SHP77 (cell line): Measurements from ENCODE around the gene MAPKAPK3.
A peak's percentile ranks its signal among the peaks of the same experiment; 100 is the strongest.

Experiments
- DNase-seq, 2 experiments: peaks; one replicate each; lab custom pipeline; 2025; lab: John Stamatoyannopoulos, UW

MAPKAPK3 gene

DNA sequence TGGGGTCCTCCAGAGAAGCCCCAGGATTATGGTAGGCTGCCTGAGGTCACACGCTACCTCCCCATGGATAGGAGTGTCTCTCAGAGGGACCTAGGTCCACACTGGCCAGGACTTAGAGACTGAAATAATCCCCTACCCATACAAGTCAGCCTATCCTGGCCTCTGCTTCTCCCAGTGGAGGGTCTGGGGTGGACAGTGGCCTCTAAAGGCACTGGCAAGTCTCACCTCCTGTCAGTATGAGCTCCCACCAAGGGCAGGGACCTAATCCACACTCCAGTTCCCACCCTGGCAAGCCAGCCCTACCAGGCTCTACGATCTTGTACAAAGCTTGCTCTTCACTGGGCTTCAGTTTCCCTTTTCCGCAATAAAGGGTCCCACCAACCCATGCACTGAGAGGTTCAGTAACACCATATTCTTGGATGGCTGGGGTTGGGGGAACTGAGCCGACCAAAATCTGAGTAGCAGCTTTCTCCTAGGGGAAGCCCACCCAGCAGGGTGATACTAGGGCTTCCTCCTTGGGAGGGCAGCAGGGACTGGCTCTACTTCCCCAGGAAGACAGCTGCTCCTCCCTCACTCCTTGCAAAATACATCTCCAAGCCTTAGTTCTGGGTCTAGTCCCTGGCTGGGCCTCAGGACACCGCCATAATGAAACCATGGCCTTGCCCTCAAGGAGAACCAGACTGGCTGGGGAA lies 7.7 kb upstream of the MAPKAPK3 start:
- no peak for DNase-seq

DNA sequence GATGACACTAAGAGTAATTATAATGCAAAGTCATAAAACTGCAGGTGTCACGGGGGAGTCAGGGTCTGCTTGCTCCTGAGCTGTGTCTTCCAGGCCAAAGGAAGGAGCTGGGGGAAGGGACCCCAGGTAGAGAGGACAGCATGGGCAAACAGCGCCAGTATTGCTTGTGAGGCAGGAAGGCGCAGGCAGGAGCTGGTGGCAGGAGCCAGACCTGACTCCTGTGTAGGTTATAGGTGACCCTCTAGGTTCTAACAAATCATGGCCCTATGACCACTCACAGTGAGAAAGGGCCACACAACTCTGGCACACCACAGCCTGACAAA lies 7.2 kb upstream of the MAPKAPK3 start:
- no peak for DNase-seq

DNA sequence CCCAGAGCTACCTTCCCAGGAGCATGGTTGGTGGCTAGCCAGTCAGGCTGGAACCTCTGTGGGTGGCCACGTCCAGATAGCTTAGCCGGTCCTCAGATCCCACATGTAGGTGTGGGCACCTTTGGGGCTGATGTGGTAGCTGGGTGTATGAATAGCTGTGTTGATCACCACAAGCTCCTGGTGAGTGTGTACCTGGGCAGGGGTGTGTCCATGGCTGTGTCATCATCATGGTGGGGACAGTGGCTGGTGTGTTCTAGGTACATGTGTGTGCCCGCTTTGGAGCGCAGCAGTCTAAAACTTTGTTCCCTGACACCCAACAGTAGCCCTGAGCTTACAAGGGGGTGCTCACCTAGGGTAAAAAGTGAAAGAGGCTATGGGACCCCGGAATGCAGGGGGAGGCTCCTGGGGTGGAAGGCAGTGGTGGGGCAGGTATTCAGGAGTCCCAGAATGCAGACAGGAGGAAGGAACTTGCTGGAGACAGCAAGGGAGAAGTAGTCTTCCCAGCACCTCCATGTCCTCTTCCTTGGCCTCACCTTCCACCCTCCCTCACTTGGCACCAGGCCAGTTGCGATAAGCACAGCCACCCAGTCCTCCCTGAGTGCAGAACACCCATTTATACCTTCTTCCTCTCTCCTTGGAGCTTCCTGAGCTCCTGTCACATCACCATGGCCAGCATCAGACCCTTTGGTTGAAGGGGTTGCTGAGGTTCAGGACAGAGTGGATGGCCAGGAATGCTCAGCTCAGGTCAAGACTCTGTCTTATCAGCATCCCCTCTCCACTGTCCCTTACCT lies 6.6 kb upstream of the MAPKAPK3 start:
- no peak for DNase-seq

DNA sequence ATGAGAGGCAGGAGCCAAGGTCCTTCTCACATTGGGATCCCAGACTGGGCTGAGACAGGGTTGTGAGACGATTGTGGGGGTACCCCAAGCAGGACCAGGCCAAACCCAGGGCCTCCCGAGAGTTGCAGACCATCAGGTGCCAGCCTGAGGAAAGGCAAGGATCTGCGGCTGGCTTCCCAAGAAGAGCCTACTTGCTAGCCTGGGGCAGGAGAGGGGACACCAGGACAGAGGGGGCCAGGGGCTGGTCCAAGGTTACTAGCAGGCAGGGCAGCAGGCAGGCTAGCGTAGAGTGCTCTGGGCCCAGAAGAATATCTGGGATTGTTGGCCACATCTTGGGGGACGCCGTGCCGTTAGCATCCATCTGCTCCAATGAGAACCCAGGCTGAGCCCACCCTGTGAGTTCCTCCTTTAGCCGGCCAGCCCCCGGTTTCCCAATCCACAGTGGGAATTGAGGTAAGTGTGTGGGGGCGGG lies 5.9 kb upstream of the MAPKAPK3 start:
- no peak for DNase-seq

DNA sequence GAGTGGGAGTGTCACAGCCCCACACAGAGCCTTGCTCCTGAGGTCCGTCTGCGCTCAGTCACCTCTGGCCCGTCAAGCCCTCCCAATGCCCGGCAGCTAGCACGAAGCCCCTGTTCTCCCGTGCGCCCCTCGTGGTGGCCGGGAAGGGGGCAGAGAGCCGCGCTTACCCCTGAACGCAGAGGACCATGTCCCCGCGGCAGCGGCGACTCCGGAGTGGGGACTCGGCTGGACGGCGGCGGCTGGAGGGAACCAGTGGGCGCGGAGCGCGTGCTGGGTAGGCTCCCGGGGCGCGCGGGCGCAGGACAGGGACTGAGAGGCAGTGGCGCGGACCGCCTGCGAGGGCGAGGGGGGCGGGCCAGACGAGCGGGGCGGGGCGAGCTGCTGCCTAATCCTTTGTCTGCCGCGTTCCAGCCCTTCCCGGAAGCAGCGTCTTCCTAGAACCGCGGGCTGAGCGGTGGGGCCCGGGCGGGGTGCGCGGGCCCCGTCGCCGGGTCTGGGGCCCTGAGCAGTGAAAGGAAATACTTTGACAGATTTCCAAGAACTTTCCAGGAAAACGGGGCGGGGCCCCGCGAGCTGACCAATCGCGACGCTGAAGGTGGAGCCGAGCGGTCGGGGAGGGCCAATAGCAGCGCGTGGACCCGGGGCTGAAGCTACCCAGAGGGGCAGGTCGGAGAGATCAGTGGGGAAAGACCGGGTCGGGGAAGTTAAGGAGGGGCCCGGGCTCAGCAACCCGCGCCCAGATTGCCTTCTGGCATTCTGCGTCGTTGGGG lies 5.3 kb upstream of the MAPKAPK3 start, which contains the start of gene CISH:
Gene CISH, minus strand, starts transcription at position 311 of the 770 bp plus-strand sequence. Its CDS starts 124 bp downstream, at position 187.
- peak; percentile 86 to 89 for DNase-seq

DNA sequence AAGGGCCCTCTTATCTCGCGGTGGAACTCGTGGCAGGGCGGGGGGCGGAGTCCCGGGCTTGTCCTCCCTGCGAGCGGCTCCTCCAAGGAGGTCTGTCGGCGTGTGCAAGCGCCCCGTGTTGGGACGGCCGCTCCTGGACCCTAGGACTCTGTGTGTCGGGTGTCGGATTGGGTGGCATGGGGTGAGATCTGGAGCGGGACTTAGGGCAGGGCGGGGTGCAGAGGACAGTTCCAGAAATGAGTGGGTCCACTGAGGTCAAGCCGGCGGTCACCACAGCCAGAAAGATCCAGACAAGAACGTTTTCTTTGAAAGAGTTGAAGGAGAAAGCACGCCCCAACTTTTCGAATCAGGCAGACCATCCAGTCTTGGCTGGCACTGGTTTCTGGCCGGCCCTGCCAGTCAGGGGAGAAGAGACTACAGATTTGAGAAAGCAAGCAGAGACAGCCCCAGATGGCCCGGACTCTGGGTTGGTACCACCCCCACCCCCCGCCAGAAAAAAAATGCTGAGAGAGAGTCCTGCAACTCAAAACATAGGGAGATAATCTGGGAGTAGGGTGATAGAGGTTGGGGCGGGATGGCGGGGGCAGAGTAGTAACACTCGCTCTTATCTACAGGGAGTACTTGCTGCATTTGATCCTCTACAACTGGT lies 4.6 kb upstream of the MAPKAPK3 start:
- no peak for DNase-seq

DNA sequence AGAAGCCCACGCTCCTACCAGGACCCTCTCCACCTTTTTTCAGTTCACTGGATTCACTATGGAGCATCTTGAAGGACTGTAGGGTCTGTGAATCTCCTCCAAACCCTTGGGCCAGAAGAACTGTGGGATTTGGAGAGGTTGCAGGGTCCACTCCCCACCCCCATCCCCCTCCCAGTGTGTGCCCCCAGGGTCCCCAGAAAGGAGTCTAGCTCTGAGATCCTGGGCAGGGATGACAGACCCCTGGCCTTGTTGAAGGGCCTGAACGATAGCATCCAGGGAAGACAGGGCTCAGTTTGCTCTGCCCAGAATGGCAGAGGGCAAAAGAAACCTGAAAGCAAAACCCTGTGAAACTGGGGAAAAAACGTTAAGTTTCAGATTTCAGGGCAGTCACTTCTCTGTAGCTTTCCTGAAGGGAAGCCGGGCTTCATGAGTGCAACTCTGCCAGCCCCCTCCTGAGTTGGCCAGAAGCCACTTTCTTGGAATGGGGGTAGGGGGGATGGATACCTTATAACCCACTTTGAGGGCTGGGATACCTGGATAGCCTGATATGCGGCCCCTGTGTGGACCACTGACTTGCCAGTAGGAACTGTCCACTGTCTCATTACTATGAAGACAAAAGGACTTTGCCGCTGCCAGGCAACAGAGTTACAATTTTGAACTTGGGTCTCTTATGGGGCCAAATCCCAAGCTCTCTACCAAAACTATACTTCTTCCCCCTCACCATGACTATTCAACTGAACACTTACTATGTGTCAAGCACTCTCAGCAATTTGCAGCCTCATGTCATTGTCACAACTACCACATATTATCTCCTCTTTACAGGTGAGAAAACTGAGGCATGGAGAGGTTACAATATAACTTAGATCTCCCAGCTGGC lies 3.7 kb upstream of the MAPKAPK3 start:
- DNase-seq, result no peak

DNA sequence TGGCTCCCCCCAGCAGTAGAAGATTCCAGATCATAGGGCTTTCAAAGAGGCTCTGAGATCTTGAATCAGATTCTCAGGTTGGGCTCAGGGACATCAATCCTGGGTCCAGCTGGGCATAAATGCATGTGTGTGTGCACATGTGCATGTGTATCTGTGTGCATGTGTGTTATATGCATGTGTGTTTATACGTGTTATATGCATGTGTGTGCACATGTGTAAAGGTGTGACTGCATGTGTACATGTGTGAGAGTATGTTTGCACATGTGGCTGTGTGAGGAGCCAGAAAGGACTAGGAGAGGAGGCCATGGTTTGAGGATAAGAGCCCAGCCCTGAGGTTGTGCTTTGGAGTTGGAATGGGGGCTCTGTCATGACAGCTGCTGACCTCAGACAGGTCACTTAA lies 1.8 kb upstream of the MAPKAPK3 start:
- no peak for DNase-seq

DNA sequence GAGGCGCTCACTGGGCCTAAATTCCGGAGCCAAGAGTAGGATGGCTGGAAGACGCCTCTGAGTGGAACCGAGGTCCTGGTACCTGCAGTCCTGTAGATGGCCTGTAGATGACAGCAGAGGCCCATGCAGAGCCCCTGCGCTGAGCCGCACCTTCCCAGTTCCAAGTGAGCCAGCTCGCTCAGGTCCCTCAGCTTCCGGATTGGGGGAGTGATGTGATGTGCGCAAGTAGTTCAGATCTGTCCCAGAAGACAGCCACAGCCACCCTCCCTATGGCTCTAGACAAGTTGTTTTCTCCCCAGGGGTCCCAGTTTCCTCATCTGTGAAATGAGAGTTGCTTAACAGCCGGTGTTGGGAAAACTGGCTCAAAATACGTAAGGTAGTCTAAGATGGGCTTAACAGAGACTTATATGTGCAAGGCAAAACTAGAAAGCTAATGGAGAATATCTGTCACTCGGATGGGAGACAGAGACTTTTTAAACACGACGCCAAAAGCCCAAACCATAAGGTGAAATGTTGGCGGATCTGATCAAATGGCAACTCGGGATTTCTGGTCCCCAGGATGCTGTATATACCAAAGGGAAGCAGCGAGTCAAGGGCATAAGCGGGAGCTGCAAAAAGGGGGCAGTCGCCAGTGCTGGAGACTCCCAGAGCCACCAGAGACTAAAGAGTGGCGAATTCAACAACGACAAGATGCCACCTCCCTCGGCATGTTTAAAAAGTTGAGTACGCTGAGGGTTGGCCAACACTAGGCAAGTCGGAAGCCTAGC lies 765 bp upstream of the MAPKAPK3 start:
- peak; percentile 73 to 81 for DNase-seq

DNA sequence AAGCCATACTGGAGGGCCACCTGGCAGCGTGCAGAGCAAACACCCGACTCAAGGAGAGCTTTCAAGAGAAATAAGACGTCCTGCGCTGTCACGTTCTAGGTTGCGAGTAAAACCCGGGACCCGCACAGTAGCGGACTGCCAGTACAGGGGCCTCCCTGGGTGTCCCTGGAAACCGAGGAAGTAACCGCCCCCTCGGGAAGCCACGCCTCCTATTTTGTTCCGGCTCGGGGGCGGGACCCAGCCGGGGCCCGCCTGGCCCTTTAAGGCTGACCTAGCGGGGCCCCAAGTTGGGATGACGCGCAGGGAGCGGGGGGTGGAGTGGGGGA lies 218 bp upstream of the MAPKAPK3 start:
- peak; percentile 73 to 81 for DNase-seq

DNA sequence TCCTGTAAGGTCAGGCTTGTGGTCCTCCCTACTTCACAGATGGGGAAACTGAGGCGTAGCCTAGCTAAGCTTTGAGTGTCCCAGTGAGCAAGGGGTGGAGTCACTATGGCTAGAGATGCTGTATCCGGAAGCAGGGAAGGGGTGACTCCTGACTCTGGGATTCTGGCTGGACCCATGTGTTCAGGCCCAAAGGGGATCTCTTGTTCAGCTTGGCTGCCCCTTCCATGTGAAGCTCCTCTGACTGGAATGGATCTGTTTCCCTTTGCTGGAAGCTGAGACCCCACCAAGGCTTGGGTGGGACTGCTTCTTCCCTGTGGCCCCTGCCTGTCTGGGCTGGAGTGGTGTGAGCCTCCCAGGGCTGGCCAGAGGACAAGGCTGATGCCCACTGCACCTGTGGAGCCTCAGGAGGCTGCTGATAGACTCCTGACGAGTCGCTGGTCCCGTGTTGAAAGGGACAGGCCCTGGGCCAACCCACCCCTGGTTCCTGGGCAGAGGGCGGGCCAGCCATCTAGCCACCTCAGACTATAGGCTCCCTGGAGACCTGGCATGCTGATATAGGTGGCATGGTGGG lies 1.0 kb downstream of the MAPKAPK3 start:
- no peak for DNase-seq

DNA sequence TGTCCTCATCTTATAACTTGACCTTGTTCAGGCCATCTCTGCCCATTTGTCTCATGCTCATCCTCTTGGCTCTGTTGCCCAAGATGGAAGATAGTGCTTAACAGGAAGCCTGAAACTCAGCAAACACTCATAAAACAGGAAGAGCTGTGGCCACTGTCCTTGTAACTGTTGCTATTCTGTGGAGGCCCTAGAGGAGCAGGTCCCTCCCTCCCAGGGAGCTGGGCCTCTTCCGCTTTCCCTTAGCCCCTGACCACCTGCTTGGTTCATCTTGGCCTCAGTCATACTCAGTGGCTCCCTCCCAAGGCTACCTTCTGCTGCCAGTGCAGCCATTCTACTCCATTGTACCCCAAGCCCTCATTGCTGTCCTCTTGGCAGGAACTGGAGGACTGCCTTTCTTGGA lies 3.5 kb downstream of the MAPKAPK3 start:
- no peak for DNase-seq

DNA sequence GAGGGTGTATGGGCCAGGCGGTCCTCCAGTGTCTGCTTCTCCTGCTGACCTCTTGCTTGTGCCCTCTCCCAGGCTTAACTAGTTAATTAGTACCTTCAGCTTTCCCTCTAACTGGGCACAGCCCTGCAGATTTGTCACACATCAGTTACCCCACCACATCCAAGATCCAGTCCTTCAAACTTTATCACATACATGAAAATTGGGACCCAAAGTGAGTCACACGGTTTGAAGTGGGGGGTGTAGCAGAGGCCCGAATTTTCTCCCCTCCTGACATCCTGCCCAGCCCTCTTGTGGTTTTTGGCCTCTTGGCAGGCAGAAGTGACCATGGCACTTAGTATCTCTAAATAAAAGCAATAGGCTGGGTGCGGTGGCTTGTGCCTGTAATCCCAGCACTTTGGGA lies 3.9 kb downstream of the MAPKAPK3 start:
- DNase-seq, result no peak

DNA sequence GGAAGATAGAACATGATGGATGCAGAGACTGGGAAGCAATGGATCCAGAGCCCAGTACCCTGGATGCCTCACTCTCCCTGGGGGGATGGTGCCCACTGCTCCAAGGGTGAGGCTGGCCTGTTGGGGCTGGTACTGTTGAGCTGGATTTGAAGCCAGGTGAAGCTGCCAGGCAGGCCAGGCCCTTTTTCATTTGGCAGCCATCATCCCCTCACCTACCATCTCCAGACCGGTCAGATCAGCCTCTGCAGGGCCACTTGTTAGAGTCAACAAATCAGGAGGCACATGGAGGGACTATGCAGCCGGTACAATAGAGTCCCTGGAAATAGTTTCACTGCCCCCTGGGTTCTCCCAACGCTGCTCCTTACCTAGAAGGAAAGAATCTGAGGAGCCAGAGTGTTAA lies 5.9 kb downstream of the MAPKAPK3 start:
- DNase-seq, result no peak

DNA sequence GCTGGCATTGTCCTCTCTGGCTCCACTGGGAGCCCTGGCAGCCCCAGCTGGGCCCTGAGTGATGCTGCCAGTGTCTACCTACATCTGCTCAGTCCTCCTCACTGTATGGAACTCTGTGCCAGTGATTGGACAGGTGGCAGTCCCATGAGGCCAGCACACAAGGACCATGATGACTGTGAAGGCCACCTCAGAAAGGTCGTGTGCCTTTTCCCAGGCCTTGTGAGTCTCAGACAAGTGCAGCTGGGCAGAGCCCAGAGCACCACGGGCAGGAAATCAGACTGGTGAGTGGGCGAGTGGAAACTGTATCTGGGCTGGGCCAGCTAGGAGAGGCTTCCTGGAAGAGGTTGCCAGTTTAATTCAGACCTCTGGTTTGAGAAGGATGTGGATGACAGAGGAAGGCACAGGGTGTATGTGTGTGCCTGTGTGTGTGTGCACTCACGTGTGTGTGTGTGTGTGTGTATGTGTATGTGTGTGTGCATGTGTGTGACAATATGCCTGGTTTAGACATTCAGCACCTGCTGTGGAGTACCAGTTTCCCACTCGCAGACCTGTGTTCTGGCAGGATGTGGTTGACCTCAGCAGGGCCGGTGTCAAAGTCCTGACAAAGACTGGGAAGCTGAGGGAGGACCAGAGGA lies 7.0 kb downstream of the MAPKAPK3 start:
- no peak for DNase-seq

DNA sequence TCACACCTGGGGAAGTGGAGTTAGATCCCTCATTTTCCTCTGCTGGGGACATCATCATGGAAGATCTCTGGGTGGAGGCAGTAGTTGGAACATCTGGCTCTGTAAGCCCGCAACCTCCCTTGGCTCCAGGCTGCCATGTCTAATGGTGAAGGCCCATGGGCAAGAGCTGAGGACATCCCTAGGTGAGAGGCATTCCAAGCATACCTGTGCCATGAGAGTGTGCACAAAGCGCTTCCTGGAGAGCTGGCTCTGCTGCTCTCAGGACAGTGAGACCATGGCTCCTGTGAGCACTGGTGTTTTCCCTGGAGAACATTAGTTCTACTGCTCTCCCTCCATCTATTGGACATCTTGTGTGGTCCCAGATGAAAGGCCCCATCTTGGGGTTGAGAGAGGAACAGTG lies 7.7 kb downstream of the MAPKAPK3 start:
- no peak for DNase-seq

DNA sequence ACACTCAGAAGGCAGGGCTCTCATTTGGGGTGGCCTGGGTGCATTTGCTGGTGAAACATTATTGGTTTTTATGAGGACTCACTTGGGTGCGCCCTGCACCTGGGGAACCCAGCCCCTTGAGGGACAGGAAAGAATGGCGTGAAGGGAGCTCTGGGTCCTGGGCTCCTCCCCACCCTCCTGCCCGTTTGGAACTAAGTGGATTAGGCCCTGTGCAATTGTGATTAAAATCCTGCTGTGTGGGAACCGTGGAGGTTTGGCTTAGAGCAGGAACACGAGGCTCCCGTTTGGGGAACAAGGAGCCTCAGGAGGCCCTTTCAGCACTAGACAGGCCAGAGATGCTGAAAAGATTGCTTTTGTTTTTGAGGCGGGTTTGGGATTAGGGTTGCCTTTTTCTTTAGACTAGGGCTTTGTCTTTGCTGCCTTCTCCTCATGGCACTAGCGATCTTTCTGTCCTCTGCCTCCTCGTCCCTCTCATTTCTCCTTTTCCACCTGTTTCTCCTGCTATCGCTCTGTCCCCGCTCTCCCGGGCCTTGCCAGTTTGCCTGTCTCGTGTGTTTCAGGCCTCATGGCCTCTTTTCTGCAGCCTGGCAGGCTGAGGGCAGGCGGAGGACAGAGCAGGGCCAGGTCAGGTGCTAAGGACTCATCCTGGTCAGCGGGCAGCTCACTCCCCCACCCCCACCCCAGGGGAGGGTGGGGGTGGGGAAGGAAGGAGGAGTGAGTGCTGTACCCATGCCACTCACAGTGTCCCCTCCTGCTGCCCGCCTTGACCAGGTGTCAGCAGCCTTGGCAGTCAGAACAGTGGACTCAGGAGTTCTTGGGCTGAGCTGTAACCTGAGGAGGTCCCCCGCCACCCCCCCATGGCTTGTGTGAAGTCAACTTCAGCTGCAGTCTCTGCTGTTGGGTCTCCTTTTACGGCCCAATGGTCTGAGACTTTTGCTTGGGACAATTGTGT lies 8.6 kb downstream of the MAPKAPK3 start:
- no peak for DNase-seq

DNA sequence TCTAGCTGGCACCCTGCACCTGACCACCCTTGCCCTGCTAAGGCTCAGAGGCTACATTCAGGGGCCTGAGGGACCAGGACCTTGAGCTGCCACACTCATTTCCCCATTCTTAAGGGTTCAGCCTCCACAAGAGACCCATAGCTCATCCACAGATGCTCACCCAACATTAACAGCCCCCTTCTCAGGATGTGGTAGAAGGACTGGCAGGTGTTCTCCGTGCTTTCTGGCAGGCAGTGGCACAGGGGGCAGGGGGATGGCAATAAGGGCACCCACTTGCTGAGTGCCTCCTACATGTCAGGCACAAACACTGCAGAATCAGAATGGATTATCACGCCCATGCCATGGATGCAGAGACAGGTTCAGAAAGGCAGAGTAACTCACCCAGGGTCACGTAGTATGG lies 9.4 kb downstream of the MAPKAPK3 start:
- no peak for DNase-seq
